ENCODE results near the gene USP43. TPM values are rescaled to one million over a fixed set of nuclear protein-coding genes. Genes with fewer than 3 reads are reported as not detected.

Gene USP43
- polyA plus RNA-seq, 1 experiment = not detected

DNA sequence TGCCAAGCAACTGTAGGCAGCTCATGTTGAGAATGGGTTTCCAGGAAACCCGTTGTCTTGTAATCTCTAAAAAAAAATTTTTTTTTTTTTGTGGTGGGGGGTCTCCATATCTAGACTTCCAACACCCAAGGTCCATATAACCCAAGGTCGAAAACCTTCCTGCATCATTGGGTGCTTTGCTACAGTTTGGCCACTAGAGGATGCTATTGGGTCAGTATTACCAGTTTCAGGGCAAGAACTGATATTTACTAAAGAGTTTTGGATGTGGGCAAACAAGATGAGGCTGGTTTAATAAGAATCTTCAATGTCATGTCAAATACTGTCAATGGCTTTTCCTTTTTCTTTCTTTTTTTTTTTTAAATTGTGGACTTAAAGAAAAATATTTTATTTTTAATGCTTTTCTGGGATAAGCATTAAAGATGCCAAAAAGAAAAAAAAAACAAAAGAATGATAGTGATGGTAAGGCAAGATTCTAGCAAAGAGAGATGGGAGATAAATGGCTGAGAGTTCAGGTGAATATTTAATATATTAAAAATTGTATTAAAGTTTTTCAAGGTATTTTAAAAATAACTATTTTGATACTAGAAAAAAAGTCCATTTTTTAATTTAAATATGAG lies 83.8 kb downstream of the USP43 start:
- ChIA-PET CTCF (interaction anchor here (0.7 to 1.5 kb wide), 5 partner anchors 161 to 903 kb away, joined by 3 to 4 read pairs (median 3); no protein-coding TSS in a partner anchor), POLR2A (no interaction called here)
- peaks cover 35% of the 10 kb centered on the region for H3K9me3 ChIP-seq (ENCODE audit: control insufficient read depth, insufficient read depth, low read length)
- no peak for DNase-seq (ENCODE audit: low read depth, low spot score)
- no peak overlapping the region for H3K4me3 ChIP-seq (ENCODE audit: low read depth, low read length)
- no peaks in the 10 kb centered on the region for H3K27me3 ChIP-seq (ENCODE audit: control insufficient read depth, insufficient read depth, low read length)
- no peak overlapping the region for H3K27ac ChIP-seq (ENCODE audit: low read depth, low read length)
- TF ChIP-seq, protein P1, sequence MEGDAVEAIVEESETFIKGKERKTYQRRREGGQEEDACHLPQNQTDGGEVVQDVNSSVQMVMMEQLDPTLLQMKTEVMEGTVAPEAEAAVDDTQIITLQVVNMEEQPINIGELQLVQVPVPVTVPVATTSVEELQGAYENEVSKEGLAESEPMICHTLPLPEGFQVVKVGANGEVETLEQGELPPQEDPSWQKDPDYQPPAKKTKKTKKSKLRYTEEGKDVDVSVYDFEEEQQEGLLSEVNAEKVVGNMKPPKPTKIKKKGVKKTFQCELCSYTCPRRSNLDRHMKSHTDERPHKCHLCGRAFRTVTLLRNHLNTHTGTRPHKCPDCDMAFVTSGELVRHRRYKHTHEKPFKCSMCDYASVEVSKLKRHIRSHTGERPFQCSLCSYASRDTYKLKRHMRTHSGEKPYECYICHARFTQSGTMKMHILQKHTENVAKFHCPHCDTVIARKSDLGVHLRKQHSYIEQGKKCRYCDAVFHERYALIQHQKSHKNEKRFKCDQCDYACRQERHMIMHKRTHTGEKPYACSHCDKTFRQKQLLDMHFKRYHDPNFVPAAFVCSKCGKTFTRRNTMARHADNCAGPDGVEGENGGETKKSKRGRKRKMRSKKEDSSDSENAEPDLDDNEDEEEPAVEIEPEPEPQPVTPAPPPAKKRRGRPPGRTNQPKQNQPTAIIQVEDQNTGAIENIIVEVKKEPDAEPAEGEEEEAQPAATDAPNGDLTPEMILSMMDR (IDR thresholded peaks at IDR 0.05; ENCODE audit: low read depth, low read length) = peak; percentile 87

- H3K27me3 ChIP-seq (ENCODE audit: control insufficient read depth, insufficient read depth, low read length) = no peaks in the 10 kb centered on the region
- ChIA-PET CTCF (interaction anchor here (0.7 kb wide), 1 partner anchor 577 kb away, joined by 3 read pairs; no protein-coding TSS in a partner anchor), POLR2A (no interaction called here)
These were observed 84.6 kb downstream of the USP43 start for GRCh38 chr17:9729735-9730420.

DNA sequence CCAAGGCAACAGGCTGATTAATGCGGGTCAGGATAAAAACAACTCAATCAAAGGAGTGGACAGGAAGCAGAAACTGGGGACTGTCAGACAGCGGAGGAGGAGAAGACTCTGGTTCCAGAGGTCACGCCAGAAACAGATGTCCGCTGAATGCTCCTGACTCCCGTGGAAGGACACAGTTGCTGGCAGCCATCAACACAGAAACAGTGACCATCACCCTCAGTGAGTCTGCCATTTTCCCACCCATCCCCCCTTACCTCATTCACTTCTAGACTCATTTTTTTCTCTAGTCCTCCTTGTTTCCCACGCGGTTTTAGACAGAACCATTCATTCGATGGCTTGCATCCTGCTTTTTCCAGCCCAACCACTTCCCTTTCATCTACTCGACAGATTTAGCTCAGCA lies 105.2 kb downstream of the USP43 start:
- Histone ChIP-seq H3K4me3 (ENCODE audit: low read depth, low read length) (no peak overlapping the region), H3K27me3 (ENCODE audit: control insufficient read depth, insufficient read depth, low read length) (no peaks in the 10 kb centered on the region), H3K27ac (ENCODE audit: low read depth, low read length) (no peak overlapping the region), H3K9me3 (ENCODE audit: control insufficient read depth, insufficient read depth, low read length) (peaks cover 6% of the 10 kb centered on the region)
- CTCF ChIA-PET = no interaction called here
- no peak for DNase-seq (ENCODE audit: low read depth, low spot score)
- TF ChIP-seq, protein P1 (IDR thresholded peaks at IDR 0.05; ENCODE audit: low read depth, low read length) = no peak
- POLR2A ChIA-PET = no interaction called here

More at GRCh38 chr17:9729735-9730420, 84.6 kb downstream of the USP43 start:
- peaks cover 37% of the 10 kb centered on the region for H3K9me3 ChIP-seq (ENCODE audit: control insufficient read depth, insufficient read depth, low read length)
- no peak overlapping the region for H3K27ac ChIP-seq (ENCODE audit: low read depth, low read length)
- TF ChIP-seq, protein P1 (IDR thresholded peaks at IDR 0.05; ENCODE audit: low read depth, low read length) = no peak
- no peak for DNase-seq (ENCODE audit: low read depth, low spot score)
- no peak overlapping the region for H3K4me3 ChIP-seq (ENCODE audit: low read depth, low read length)

GRCh38 chr17:9755083-9755482 lies 109.8 kb downstream of the USP43 start:
- Histone ChIP-seq H3K27me3 (ENCODE audit: control insufficient read depth, insufficient read depth, low read length) (no peaks in the 10 kb centered on the region), H3K27ac (ENCODE audit: low read depth, low read length) (no peak overlapping the region), H3K4me3 (ENCODE audit: low read depth, low read length) (no peak overlapping the region), H3K9me3 (ENCODE audit: control insufficient read depth, insufficient read depth, low read length) (peaks cover 13% of the 10 kb centered on the region)
- DNase-seq (ENCODE audit: low read depth, low spot score) = no peak
- TF ChIP-seq, protein P1 (IDR thresholded peaks at IDR 0.05; ENCODE audit: low read depth, low read length) = no peak
- POLR2A ChIA-PET = no interaction called here
- CTCF ChIA-PET = no interaction called here

DNA sequence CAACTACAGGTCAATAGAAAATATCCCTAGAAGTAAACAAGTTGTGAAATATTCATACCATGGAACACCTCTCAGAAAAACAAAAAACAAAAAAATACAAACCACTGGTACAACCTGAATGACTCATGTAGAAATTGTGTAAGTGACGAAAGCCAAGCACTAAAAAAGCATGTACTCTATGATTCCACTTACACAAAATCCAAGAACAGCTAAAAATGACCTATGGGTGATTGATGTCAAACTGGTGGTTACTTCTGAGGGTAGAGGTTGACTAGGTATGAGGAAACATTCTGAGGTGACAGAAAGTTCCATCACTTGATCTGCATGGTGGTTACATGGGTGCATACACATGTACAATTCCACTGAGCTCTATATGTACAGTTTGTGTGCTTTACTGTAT lies 114.9 kb downstream of the USP43 start:
- Histone ChIP-seq H3K9me3 (ENCODE audit: control insufficient read depth, insufficient read depth, low read length) (peaks cover 10% of the 10 kb centered on the region), H3K4me3 (ENCODE audit: low read depth, low read length) (no peak overlapping the region), H3K27me3 (ENCODE audit: control insufficient read depth, insufficient read depth, low read length) (no peaks in the 10 kb centered on the region), H3K27ac (ENCODE audit: low read depth, low read length) (no peak overlapping the region)
- TF ChIP-seq, protein P1 (IDR thresholded peaks at IDR 0.05; ENCODE audit: low read depth, low read length) = no peak
- DNase-seq (ENCODE audit: low read depth, low spot score) = no peak
- ChIA-PET POLR2A (no interaction called here), CTCF (no interaction called here)

Measured in AG04450 (cell line).